Liver (tissue), 9 donors: ENCODE data around the gene GPBP1. TPM values are rescaled to one million over a fixed set of nuclear protein-coding genes. Genes with fewer than 3 reads are reported as not detected.

ENCODE experiments used
- DNase-seq: peaks from one replicate; pipeline ENCODE4 v3.0.0-alpha.2; 2017; ENCODE audit warnings: low spot score
- H3K27ac ChIP-seq, 2 donors: one replicate each; pipeline ENCODE4 v1.7.0; 2013; ENCODE audit warnings: inconsistent platforms in 2 of 2, low read length in 2 of 2, control low read depth in 1 of 2, low read depth in 1 of 2, mild to moderate bottlenecking in 1 of 2
- H3K27me3 ChIP-seq, 4 donors: one replicate each; pipeline versions ENCODE4 v1.6.1 to v1.7.0; 2013; ENCODE audit warnings: low read length in 3 of 4, inconsistent platforms in 1 of 4, mild to moderate bottlenecking in 1 of 4, moderate library complexity in 1 of 4; ENCODE audit not compliant: control insufficient read depth in 4 of 4, insufficient read depth in 4 of 4
- H3K36me3 ChIP-seq, 4 donors: one replicate each; pipeline versions ENCODE4 v1.6.1 to v1.7.0; 2013; ENCODE audit warnings: low read length in 3 of 4, mild to moderate bottlenecking in 3 of 4, low read depth in 1 of 4, moderate library complexity in 1 of 4; ENCODE audit not compliant: control insufficient read depth in 4 of 4, insufficient read depth in 3 of 4
- H3K4me1 ChIP-seq, 4 donors: one replicate each; pipeline versions ENCODE4 v1.6.1 to v1.7.0; 2013; ENCODE audit warnings: low read length in 3 of 4, mild to moderate bottlenecking in 3 of 4, moderate library complexity in 1 of 4; ENCODE audit not compliant: control insufficient read depth in 4 of 4, insufficient read depth in 4 of 4
- H3K4me3 ChIP-seq, 3 donors: one replicate each; pipeline versions ENCODE4 v1.6.1 to v1.7.0; 2013; ENCODE audit warnings: low read length in 3 of 3, control low read depth in 1 of 3, low read depth in 1 of 3, mild to moderate bottlenecking in 1 of 3
- H3K9ac ChIP-seq, 2 donors: one replicate each; pipeline ENCODE4 v1.7.0; 2013; ENCODE audit warnings: low read length in 2 of 2, mild to moderate bottlenecking in 2 of 2, moderate library complexity in 2 of 2, control low read depth in 1 of 2, low read depth in 1 of 2
- H3K9me3 ChIP-seq, 4 donors: one replicate each; pipeline versions ENCODE4 v1.6.1 to v1.7.0; 2013; ENCODE audit warnings: low read length in 3 of 4; ENCODE audit not compliant: control insufficient read depth in 4 of 4
- ATF3 ChIP-seq: IDR thresholded peaks from 2 replicates; pipeline ENCODE4 v1.6.1; 2016; ENCODE audit warnings: antibody characterized with exemption
- CTCF ChIP-seq: fragments of 150-350 bp; IDR thresholded peaks from 2 replicates; pipeline ENCODE4 v1.5.1; 2017; ENCODE audit warnings: improper control_type of control experiment, low read depth, low read length; ENCODE audit not compliant: missing input control
- EGR1 ChIP-seq, 2 donors: IDR thresholded peaks; 2 replicates each; pipeline ENCODE4 v1.6.1; 2016 to 2018; ENCODE audit warnings: antibody characterized with exemption in 2 of 2, low read depth in 2 of 2
- FOXA1 ChIP-seq: IDR thresholded peaks from 2 replicates; pipeline ENCODE4 v1.6.1; 2016; ENCODE audit warnings: antibody characterized with exemption
- FOXA2 ChIP-seq: IDR thresholded peaks from 2 replicates; pipeline ENCODE4 v1.6.1; 2016; ENCODE audit warnings: antibody characterized with exemption
- GABPA ChIP-seq, 2 donors: IDR thresholded peaks in 1 of 2; conservative IDR thresholded peaks in 1 of 2; 2 replicates each; pipeline ENCODE4 v1.6.1; 2016; ENCODE audit warnings: antibody characterized with exemption in 2 of 2, mild to moderate bottlenecking in 1 of 2, moderate library complexity in 1 of 2
- HNF4A ChIP-seq, 2 donors: conservative IDR thresholded peaks; 2 replicates each; pipeline ENCODE4 v1.6.1; 2016; ENCODE audit warnings: antibody characterized with exemption in 2 of 2, mild to moderate bottlenecking in 2 of 2
- HNF4G ChIP-seq: IDR thresholded peaks from 2 replicates; pipeline ENCODE4 v1.6.1; 2016; ENCODE audit warnings: antibody characterized with exemption
- JUND ChIP-seq, 2 donors: IDR thresholded peaks; 2 replicates each; pipeline ENCODE4 v1.6.1; 2016; ENCODE audit warnings: antibody characterized with exemption in 2 of 2
- MAX ChIP-seq: IDR thresholded peaks from 2 replicates; pipeline ENCODE4 v1.6.1; 2016; ENCODE audit warnings: antibody characterized with exemption
- NR2F2 ChIP-seq: IDR thresholded peaks from 2 replicates; pipeline ENCODE4 v1.6.1; 2016; ENCODE audit warnings: antibody characterized with exemption
- RAD21 ChIP-seq, 2 donors: IDR thresholded peaks; 2 replicates each; pipeline ENCODE4 v1.6.1; 2016; ENCODE audit warnings: antibody characterized with exemption in 2 of 2, mild to moderate bottlenecking in 2 of 2
- REST ChIP-seq: IDR thresholded peaks from 2 replicates; pipeline ENCODE4 v1.6.1; 2016; ENCODE audit warnings: antibody characterized with exemption, mild to moderate bottlenecking
- RXRA ChIP-seq, 2 donors: IDR thresholded peaks; 2 replicates each; pipeline ENCODE4 v1.6.1; 2017 to 2018; ENCODE audit warnings: antibody characterized with exemption in 2 of 2, mild to moderate bottlenecking in 1 of 2
- SP1 ChIP-seq: IDR thresholded peaks from 2 replicates; pipeline ENCODE4 v1.6.1; 2018; ENCODE audit warnings: antibody characterized with exemption, mild to moderate bottlenecking
- TAF1 ChIP-seq: conservative IDR thresholded peaks from 2 replicates; pipeline ENCODE4 v1.6.1; 2016; ENCODE audit warnings: antibody characterized with exemption, mild to moderate bottlenecking
- YY1 ChIP-seq: IDR thresholded peaks from 2 replicates; pipeline ENCODE4 v1.6.1; 2016; ENCODE audit warnings: antibody characterized with exemption, mild to moderate bottlenecking
- ZBTB33 ChIP-seq: IDR thresholded peaks from 2 replicates; pipeline ENCODE4 v1.6.1; 2016; ENCODE audit warnings: antibody characterized with exemption
- WGBS: extraction: QIAGEN DNeasy Blood & Tissue Kit; methylation state at CpG from one replicate; pipeline ENCODE4 v1.1.7; 2013; 5-methylcytosine and 5-hydroxymethylcytosine counted together
- polyA plus RNA-seq, 2 donors: library from polyadenylated mRNA; stranded (reverse) in 1 of 2; unstranded in 1 of 2; fragments of 200-250 nt in 1 of 2; fragments of >200 nt in 1 of 2; fragmentation: Nextera tagmentation in 1 of 2; extraction: Ambion mirVana in 1 of 2; gene quantifications; one replicate each; pipeline versions ENCODE4 v1.2.1 to v1.2.3, GENCODE V29; 2013 to 2015
- total RNA-seq, 2 donors: library from RNA; depleted of rRNA; stranded (reverse); fragments of >200 nt; gene quantifications; one replicate each; pipeline ENCODE4 v1.2.3, GENCODE V29; 2014
- donor health status: healthy.
- donor health status: healthy.
- donor health status: healthy.
- donor health status: healthy.
- donor health status: healthy.

Gene GPBP1
- total and polyA plus RNA-seq, 4 donors = 13.6 to 30.8 (median 24.6) TPM

- H3K4me3 ChIP-seq = no peak overlapping the region
- no peak for TF ChIP-seq NR2F2
- TF ChIP-seq SP1 = no peak
- TF ChIP-seq YY1 = no peak
- no peak for TF ChIP-seq RAD21 (IDR thresholded peaks at IDR 0.05)
- no peak for TF ChIP-seq REST
- TF ChIP-seq MAX = no peak
- TF ChIP-seq JUND (IDR thresholded peaks at IDR 0.05) = no peak
- TF ChIP-seq HNF4A (conservative IDR thresholded peaks at IDR 0.05) = no peak
- TF ChIP-seq HNF4G = no peak
- TF ChIP-seq ZBTB33 = no peak
- no peak for TF ChIP-seq RXRA (IDR thresholded peaks at IDR 0.05)
- TF ChIP-seq GABPA (IDR thresholded peaks at IDR 0.05 in 1 of 2, conservative IDR thresholded peaks at IDR 0.05 in 1 of 2) = no peak
- no peak for TF ChIP-seq FOXA2
- peaks cover 0 to 3% (median 0%) of the 10 kb centered on the region in 4 donors for H3K4me1 ChIP-seq
- H3K27me3 ChIP-seq = no peaks in the 10 kb centered on the region
- H3K9me3 ChIP-seq = no peaks in the 10 kb centered on the region
- H3K9ac ChIP-seq = no peak overlapping the region
- peaks cover 0 to 33% (median 21%) of the 10 kb centered on the region in 4 donors for H3K36me3 ChIP-seq
- DNase-seq = no peak
- no peak overlapping the region for H3K27ac ChIP-seq
Measured at GRCh38 chr5:57244331-57244730, 70.5 kb downstream of the GPBP1 start.

- no peaks in the 10 kb centered on the region for H3K9me3 ChIP-seq
- no peak overlapping the region for H3K4me3 ChIP-seq
- WGBS = 92% methylated on average over 2 of the region's 2 CpGs
- H3K36me3 ChIP-seq = peaks cover 5 to 41% (median 34%) of the 10 kb centered on the region in 4 donors
- H3K9ac ChIP-seq = no peak overlapping the region
- no peak overlapping the region for H3K27ac ChIP-seq
- H3K27me3 ChIP-seq = no peaks in the 10 kb centered on the region
- H3K4me1 ChIP-seq = no peaks in the 10 kb centered on the region
- DNase-seq = no peak
- TF ChIP-seq GABPA (IDR thresholded peaks at IDR 0.05 in 1 of 2, conservative IDR thresholded peaks at IDR 0.05 in 1 of 2) (no peak), NR2F2 (no peak), HNF4G (no peak), ZBTB33 (no peak), ATF3 (no peak), REST (no peak), MAX (no peak), RAD21 (IDR thresholded peaks at IDR 0.05) (no peak), TAF1 (no peak), FOXA2 (no peak), SP1 (no peak), YY1 (no peak), CTCF (no peak), RXRA (IDR thresholded peaks at IDR 0.05) (no peak), EGR1 (IDR thresholded peaks at IDR 0.05; ENCODE audit: low read depth in 2 of 2) (no peak), FOXA1 (no peak), JUND (IDR thresholded peaks at IDR 0.05) (no peak), HNF4A (conservative IDR thresholded peaks at IDR 0.05) (no peak)
Measured at GRCh38 chr5:57246426-57246825, 72.6 kb downstream of the GPBP1 start.
